Suprapubic skin (tissue), 4 donors: ENCODE results near the gene DSG3.

Source experiments
- CTCF ChIP-seq, 2 donors: fragments of 200-600 bp in 1 of 2; fragments of 450-650 bp in 1 of 2; sonication (generic) in 1 of 2; IDR thresholded peaks; one replicate each; pipeline ENCODE4 v1.5.1; 2016 to 2019; ENCODE audit warnings: antibody characterized with exemption in 2 of 2, mild to moderate bottlenecking in 1 of 2, moderate library complexity in 1 of 2
- EP300 ChIP-seq: sonication (generic); formaldehyde crosslinking; IDR thresholded peaks from one replicate; pipeline ENCODE4 v1.6.1; 2017; ENCODE audit warnings: antibody characterized with exemption
- POLR2A ChIP-seq, 2 donors: fragments of 450-650 bp; IDR thresholded peaks; one replicate each; pipeline ENCODE4 v1.6.1; 2017; ENCODE audit warnings: antibody characterized with exemption in 2 of 2, mild to moderate bottlenecking in 2 of 2, moderate library complexity in 2 of 2
- POLR2AphosphoS5 ChIP-seq, 3 donors: sonication (generic); formaldehyde crosslinking; IDR thresholded peaks; one replicate each; pipeline ENCODE4 v1.6.1; 2017; ENCODE audit warnings: antibody characterized with exemption in 3 of 3

GRCh38 chr18:31419457-31419932 lies 28.0 kb upstream of the DSG3 start:
- TF ChIP-seq EP300 (no peak), CTCF (IDR thresholded peaks at IDR 0.05) (no peak), POLR2A (IDR thresholded peaks at IDR 0.05) (no peak), POLR2AphosphoS5 (IDR thresholded peaks at IDR 0.05) (no peak)
